NT2/D1 (cell line): Measurements from ENCODE around the gene XIRP2.

Experiments used
- SUZ12 ChIP-seq: IDR thresholded peaks from 2 replicates; pipeline ENCODE4 v1.6.1; 2011; ENCODE audit not compliant: insufficient read length, insufficient read depth; ENCODE audit errors: extremely low read depth
- YY1 ChIP-seq: IDR thresholded peaks from 2 replicates; pipeline ENCODE4 v1.6.1; 2011; ENCODE audit not compliant: insufficient read length, insufficient read depth
- ZNF274 ChIP-seq: IDR thresholded peaks from 2 replicates; pipeline ENCODE4 v1.6.1; 2011; ENCODE audit warnings: mild to moderate bottlenecking, low read depth, low read length

- TF ChIP-seq ZNF274: no peak
- no peak for TF ChIP-seq YY1
- TF ChIP-seq SUZ12: no peak
These were observed 288.9 kb downstream of the XIRP2 start for GRCh38 chr2:167177196-167177595.
